Adrenal gland (tissue), 5 donors: ENCODE data around the gene CAMK1D.

Experiments
- CTCF ChIP-seq, 6 experiments: fragments of 450-650 bp in 4 of 6; fragments of 200-600 bp in 2 of 6; sonication (generic) in 1 of 6; IDR thresholded peaks; 1 replicate in 5 of 6; 2 replicates in 1 of 6; pipeline versions ENCODE4 v1.5.1 to v1.8.0; 2016 to 2021; ENCODE audit warnings: antibody characterized with exemption in 6 of 6, mild to moderate bottlenecking in 2 of 6, moderate library complexity in 1 of 6
- POLR2A ChIP-seq, 2 donors: fragments of 450-650 bp; IDR thresholded peaks; one replicate each; pipeline ENCODE4 v1.6.1; 2017; ENCODE audit warnings: antibody characterized with exemption in 2 of 2, mild to moderate bottlenecking in 2 of 2, moderate library complexity in 1 of 2
- donor health status: DM: no; HTN: no; CAD: no.

- TF ChIP-seq CTCF (IDR thresholded peaks at IDR 0.05) (no peak), POLR2A (IDR thresholded peaks at IDR 0.05) (no peak)
Observed at GRCh38 chr10:12327074-12327473, 22.3 kb upstream of the CAMK1D start.
